IMR-90 (cell line): Measurements from ENCODE around the gene DENND1A. TPM values are rescaled to one million over a fixed set of nuclear protein-coding genes. Genes with fewer than 3 reads are reported as not detected.

Experiments
- ATAC-seq: fragments of 200-7000 bp; cut with Tn5 transposase; 2 replicates; pipeline ENCODE4 v1.9.1; 2020; ENCODE audit warnings: low read depth, mild to moderate bottlenecking, moderate library complexity
- BruUV-seq: library from RNA; stranded (reverse); fragments of 400-500 nt; replicated peaks from 2 replicates; lab custom pipeline; 2021; lab: Mats Ljungman, UMichigan
- CTCF ChIA-PET: fragments of 300-600 bp; formaldehyde crosslinking; extraction: SDS; loops from one replicate; lab custom pipeline; 2021; ENCODE audit warnings: antibody characterized with exemption; lab: Yijun Ruan, JAX
- POLR2A ChIA-PET: fragments of 300-600 bp; sonication (Branson Sonifier 250); formaldehyde crosslinking; loops from one replicate; lab custom pipeline; 2022; ENCODE audit warnings: antibody characterized with exemption; ENCODE audit not compliant: unreplicated experiment; lab: Charles Lee
- DNase-seq: peaks from one replicate; pipeline ENCODE4 v3.0.0; 2013
- H2AFZ ChIP-seq: replicated peaks from 2 replicates; pipeline ENCODE3; 2013; ENCODE audit warnings: low read length, mild to moderate bottlenecking; ENCODE audit not compliant: poor library complexity
- H2AK5ac ChIP-seq: 2 replicates; pipeline ENCODE4 v1.6.1; 2013; ENCODE audit warnings: low read depth, low read length, inconsistent platforms
- H2AK9ac ChIP-seq: replicated peaks from 2 replicates; pipeline ENCODE3; 2013; ENCODE audit warnings: mild to moderate bottlenecking, low read depth, low read length, moderate library complexity; ENCODE audit not compliant: poor library complexity
- H2BK120ac ChIP-seq: 2 replicates; pipeline ENCODE4 v1.6.1; 2013; ENCODE audit warnings: low read depth, low read length, inconsistent platforms
- H2BK15ac ChIP-seq: 3 replicates; pipeline ENCODE4 v1.6.1; 2013; ENCODE audit warnings: low read depth, low read length, inconsistent platforms
- H2BK20ac ChIP-seq: 2 replicates; pipeline ENCODE4 v1.6.1; 2013; ENCODE audit warnings: low read depth, mild to moderate bottlenecking, inconsistent platforms, low read length, moderate library complexity
- H2BK5ac ChIP-seq: 2 replicates; pipeline ENCODE4 v1.6.1; 2013; ENCODE audit warnings: mild to moderate bottlenecking, low read depth, low read length, inconsistent platforms; ENCODE audit not compliant: poor library complexity, severe bottlenecking
- H3K14ac ChIP-seq: replicated peaks from 2 replicates; pipeline ENCODE4 v1.6.1; 2013; ENCODE audit warnings: low read depth, low read length, inconsistent platforms
- H3K18ac ChIP-seq: 2 replicates; pipeline ENCODE4 v1.6.1; 2013; ENCODE audit warnings: low read depth, low read length, control low read depth
- H3K23ac ChIP-seq: 2 replicates; pipeline ENCODE4 v1.6.1; 2013; ENCODE audit warnings: low read depth, low read length, inconsistent platforms
- H3K27ac ChIP-seq: 2 replicates; pipeline ENCODE4 v1.5.1; 2013; ENCODE audit warnings: mild to moderate bottlenecking, control low read depth, low read length; ENCODE audit not compliant: insufficient read depth
- H3K27me3 ChIP-seq: 2 replicates; pipeline ENCODE4 v1.6.1; 2013; ENCODE audit warnings: low read length; ENCODE audit not compliant: control insufficient read depth, insufficient read depth
- H3K36me3 ChIP-seq: 2 replicates; pipeline ENCODE4 v1.6.1; 2013; ENCODE audit warnings: low read length, mixed read lengths; ENCODE audit not compliant: control insufficient read depth, insufficient read depth
- H3K4ac ChIP-seq: 2 replicates; pipeline ENCODE4 v1.6.1; 2013; ENCODE audit warnings: low read depth, low read length, inconsistent platforms
- H3K4me1 ChIP-seq: 2 replicates; pipeline ENCODE4 v1.6.1; 2013; ENCODE audit warnings: low read length, mixed read lengths; ENCODE audit not compliant: control insufficient read depth, insufficient read depth
- H3K4me2 ChIP-seq: 2 replicates; pipeline ENCODE4 v1.6.1; 2013; ENCODE audit warnings: low read depth, mild to moderate bottlenecking, control low read depth, low read length, moderate library complexity
- H3K4me3 ChIP-seq: 2 replicates; pipeline ENCODE4 v1.5.1; 2013; ENCODE audit warnings: low read depth, mild to moderate bottlenecking, control low read depth, low read length, moderate library complexity; ENCODE audit not compliant: insufficient read depth
- H3K56ac ChIP-seq: 2 replicates; pipeline ENCODE4 v1.6.1; 2013; ENCODE audit warnings: low read length, inconsistent platforms; ENCODE audit not compliant: insufficient read depth; ENCODE audit errors: extremely low read depth
- H3K79me1 ChIP-seq, 2 experiments: 2 replicates each; pipeline ENCODE4 v1.6.1; 2013; ENCODE audit warnings: low read length in 2 of 2, inconsistent platforms in 1 of 2, low read depth in 1 of 2
- H3K9ac ChIP-seq: 2 replicates; pipeline ENCODE4 v1.6.1; 2013; ENCODE audit warnings: low read depth, low read length, control low read depth
- H3K9me1 ChIP-seq: 2 replicates; pipeline ENCODE4 v1.6.1; 2013; ENCODE audit warnings: low read length, inconsistent platforms; ENCODE audit not compliant: insufficient read depth
- H3K9me3 ChIP-seq: 2 replicates; pipeline ENCODE4 v1.6.1; 2013; ENCODE audit warnings: low read length; ENCODE audit not compliant: control insufficient read depth, insufficient read depth
- H4K20me1 ChIP-seq: 2 replicates; pipeline ENCODE4 v1.6.1; 2013; ENCODE audit warnings: low read length, inconsistent platforms; ENCODE audit not compliant: insufficient read depth
- H4K5ac ChIP-seq: 2 replicates; pipeline ENCODE4 v1.6.1; 2013; ENCODE audit warnings: mild to moderate bottlenecking, low read depth, low read length, control low read depth
- H4K8ac ChIP-seq, 2 experiments: 2 replicates each; pipeline ENCODE4 v1.6.1; 2013; ENCODE audit warnings: low read depth in 2 of 2, low read length in 2 of 2, control low read depth in 1 of 2, inconsistent platforms in 1 of 2
- H4K91ac ChIP-seq: 2 replicates; pipeline ENCODE4 v1.6.1; 2013; ENCODE audit warnings: low read depth, low read length, inconsistent platforms; ENCODE audit not compliant: insufficient read depth
- BHLHE40 ChIP-seq: fragments of 150-350 bp; IDR thresholded peaks from 2 replicates; pipeline ENCODE4 v1.6.1; 2016; ENCODE audit warnings: mild to moderate bottlenecking, low read depth, low read length
- CEBPB ChIP-seq: IDR thresholded peaks from 2 replicates; pipeline ENCODE4 v1.6.1; 2012; ENCODE audit warnings: low read depth, low read length, improper control_type of control experiment
- CHD1 ChIP-seq: IDR thresholded peaks from 2 replicates; pipeline ENCODE4 v1.6.1; 2012; ENCODE audit warnings: low read depth, low read length, improper control_type of control experiment
- ELK1 ChIP-seq: fragments of 150-350 bp; IDR thresholded peaks from 2 replicates; pipeline ENCODE4 v1.6.1; 2016; ENCODE audit warnings: low read depth, mild to moderate bottlenecking, low read length, moderate library complexity, borderline replicate concordance
- MAFK ChIP-seq: IDR thresholded peaks from 2 replicates; pipeline ENCODE4 v1.6.1; 2012; ENCODE audit warnings: low read depth, low read length, improper control_type of control experiment
- MAZ ChIP-seq: IDR thresholded peaks from 2 replicates; pipeline ENCODE4 v1.6.1; 2012; ENCODE audit warnings: low read depth, mild to moderate bottlenecking, low read length, improper control_type of control experiment, moderate library complexity, borderline replicate concordance
- NFE2L2 ChIP-seq: fragments of 150-350 bp; IDR thresholded peaks from 2 replicates; pipeline ENCODE4 v1.6.1; 2016; ENCODE audit warnings: low read depth, mild to moderate bottlenecking, low read length
- POLR2A ChIP-seq: IDR thresholded peaks from 2 replicates; pipeline ENCODE4 v1.6.1; 2012; ENCODE audit warnings: mild to moderate bottlenecking, low read depth, low read length
- RAD21 ChIP-seq: IDR thresholded peaks from 2 replicates; pipeline ENCODE4 v1.6.1; 2012; ENCODE audit warnings: low read length, improper control_type of control experiment
- RCOR1 ChIP-seq: IDR thresholded peaks from 2 replicates; pipeline ENCODE4 v1.6.1; 2012; ENCODE audit warnings: mild to moderate bottlenecking, low read length, improper control_type of control experiment; ENCODE audit not compliant: insufficient replicate concordance
- SMC3 ChIP-seq: fragments of 150-350 bp; IDR thresholded peaks from 2 replicates; pipeline ENCODE4 v1.6.1; 2016; ENCODE audit warnings: low read depth, mild to moderate bottlenecking, antibody characterized with exemption, low read length, moderate library complexity
- WGBS, 2 experiments: methylation state at CpG; one replicate each; pipeline versions ENCODE4 v1.1.5 to v1.1.7; 2013; ENCODE audit warnings: missing lambda C conversion rate in 2 of 2; ENCODE audit not compliant: insufficient read length in 1 of 2; ENCODE audit errors: extremely low coverage in 2 of 2; 5-methylcytosine and 5-hydroxymethylcytosine counted together
- dilution Hi-C: fragments of 300-500 bp; cut with HindIII; formaldehyde crosslinking; loops from one replicate; pipeline ENCODE4 v1.14.3; 2018; ENCODE audit warnings: low sequenced_read_pairs; ENCODE audit not compliant: unreplicated experiment
- in situ Hi-C: fragments of 300-500 bp; cut with MboI; formaldehyde crosslinking; loops from 3 replicates; pipeline ENCODE4 v1.14.3; 2019; ENCODE audit warnings: low sequenced_read_pairs, inconsistent platforms, mixed read lengths
- intact Hi-C: fragments of 100-400 bp; cut with micrococcal nuclease; formaldehyde crosslinking; loops from 2 replicates; pipeline ENCODE4 v1.10.0; 2022
- polyA plus RNA-seq, 3 experiments: library from polyadenylated mRNA; depleted of rRNA; stranded (reverse); fragments of >200 nt; gene quantifications; 2 replicates each; pipeline ENCODE4 v1.2.3, GENCODE V29; 2012; ENCODE audit warnings: low replicate concordance in 1 of 3
- total RNA-seq: library from RNA; depleted of rRNA; stranded (reverse); fragments of >200 nt; gene quantifications from 2 replicates; pipeline ENCODE4 v1.2.3, GENCODE V29; 2012
- TF ChIP-seq, protein P1 (sequence below): conservative IDR thresholded peaks from 2 replicates; pipeline ENCODE4 v1.5.1; 2012; ENCODE audit warnings: mild to moderate bottlenecking, low read depth, low read length, improper control_type of control experiment

DENND1A gene
- total and polyA plus RNA-seq, 2 of the 4 experiments (the other 2 are of a cell fraction) = 21.4 to 27.6 TPM

GRCh38 chr9:123590499-123590898, 339.4 kb downstream of the DENND1A start:
- H3K18ac ChIP-seq = no peak overlapping the region

More at GRCh38 chr9:123590499-123590898, 339.4 kb downstream of the DENND1A start:
- DNase-seq (no peak), ATAC-seq (no peak)
- no peak overlapping the region for H3K9ac ChIP-seq
- in situ Hi-C loops = no loop called here
- H4K91ac ChIP-seq = no peak overlapping the region
- no peak overlapping the region for H2BK20ac ChIP-seq
- no peak overlapping the region for H4K5ac ChIP-seq
- TF ChIP-seq ELK1 (no peak), CHD1 (no peak), POLR2A (no peak), CEBPB (no peak), RAD21 (no peak), BHLHE40 (no peak), MAZ (no peak), SMC3 (no peak), NFE2L2 (no peak), RCOR1 (no peak), MAFK (no peak)
- TF ChIP-seq, protein P1, sequence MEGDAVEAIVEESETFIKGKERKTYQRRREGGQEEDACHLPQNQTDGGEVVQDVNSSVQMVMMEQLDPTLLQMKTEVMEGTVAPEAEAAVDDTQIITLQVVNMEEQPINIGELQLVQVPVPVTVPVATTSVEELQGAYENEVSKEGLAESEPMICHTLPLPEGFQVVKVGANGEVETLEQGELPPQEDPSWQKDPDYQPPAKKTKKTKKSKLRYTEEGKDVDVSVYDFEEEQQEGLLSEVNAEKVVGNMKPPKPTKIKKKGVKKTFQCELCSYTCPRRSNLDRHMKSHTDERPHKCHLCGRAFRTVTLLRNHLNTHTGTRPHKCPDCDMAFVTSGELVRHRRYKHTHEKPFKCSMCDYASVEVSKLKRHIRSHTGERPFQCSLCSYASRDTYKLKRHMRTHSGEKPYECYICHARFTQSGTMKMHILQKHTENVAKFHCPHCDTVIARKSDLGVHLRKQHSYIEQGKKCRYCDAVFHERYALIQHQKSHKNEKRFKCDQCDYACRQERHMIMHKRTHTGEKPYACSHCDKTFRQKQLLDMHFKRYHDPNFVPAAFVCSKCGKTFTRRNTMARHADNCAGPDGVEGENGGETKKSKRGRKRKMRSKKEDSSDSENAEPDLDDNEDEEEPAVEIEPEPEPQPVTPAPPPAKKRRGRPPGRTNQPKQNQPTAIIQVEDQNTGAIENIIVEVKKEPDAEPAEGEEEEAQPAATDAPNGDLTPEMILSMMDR = no peak
- intact Hi-C loops = no loop called here
- no peaks in the 10 kb centered on the region for H3K4me1 ChIP-seq
- H4K20me1 ChIP-seq = no peaks in the 10 kb centered on the region
- no CpG with 5 or more reads among the region's 3 CpGs for WGBS, 2 experiments
- H3K4me3 ChIP-seq = no peak overlapping the region
- no TSS peak for BruUV-seq
- H3K36me3 ChIP-seq = no peaks in the 10 kb centered on the region
- H2AK9ac ChIP-seq = no peak overlapping the region
- no peaks in the 10 kb centered on the region for H3K27me3 ChIP-seq
- no peak overlapping the region for H3K56ac ChIP-seq
- no peak overlapping the region for H3K4me2 ChIP-seq
- H3K14ac ChIP-seq = no peak overlapping the region
- no peak overlapping the region for H2BK5ac ChIP-seq
- ChIA-PET CTCF (no interaction called here), POLR2A (no interaction called here)
- H3K27ac ChIP-seq = no peak overlapping the region
- no peak overlapping the region for H2AFZ ChIP-seq
- dilution Hi-C loops = no loop called here
- H2AK5ac ChIP-seq = no peak overlapping the region
- no peak overlapping the region for H4K8ac ChIP-seq
- no peak overlapping the region for H2BK120ac ChIP-seq
- no peak overlapping the region for H3K23ac ChIP-seq
- H3K4ac ChIP-seq = no peak overlapping the region
- H3K9me3 ChIP-seq = peaks cover 4% of the 10 kb centered on the region; the same call in 1 of the 2 replicates
- H3K79me1 ChIP-seq = no peaks in the 10 kb centered on the region
- no peaks in the 10 kb centered on the region; the same call in 1 of the 2 replicates for H3K9me1 ChIP-seq
- no peak overlapping the region for H2BK15ac ChIP-seq
